SK-N-SH treated with all-trans-retinoic acid at 6 μM for 48 hours (cell line): ENCODE measurements around the gene RB1.

Source experiments
- ATAC-seq: fragments of 200-7000 bp; cut with Tn5 transposase; 3 replicates; pipeline ENCODE4 v1.9.1; 2020; ENCODE audit warnings: mild to moderate bottlenecking, moderate library complexity
- BACH2 ChIP-seq: fragments of 250-450 bp; sonication (Bioruptor Pico); IDR thresholded peaks from 2 replicates; pipeline ENCODE4 v1.9.0; 2021; ENCODE audit warnings: mild to moderate bottlenecking, borderline replicate concordance
- CSDC2 ChIP-seq: fragments of 250-450 bp; sonication (Bioruptor Pico); IDR thresholded peaks from 2 replicates; pipeline ENCODE4 v1.5.0; 2020; ENCODE audit warnings: mild to moderate bottlenecking, moderate library complexity
- ESRRG ChIP-seq: fragments of 250-450 bp; sonication (Bioruptor Pico); IDR thresholded peaks from 2 replicates; pipeline ENCODE4 v1.6.1; 2021; ENCODE audit warnings: mild to moderate bottlenecking
- GLIS3 ChIP-seq: fragments of 250-450 bp; sonication (Bioruptor Pico); IDR thresholded peaks from 2 replicates; pipeline ENCODE4 v1.5.0; 2020; ENCODE audit warnings: mild to moderate bottlenecking, moderate library complexity
- ISL1 ChIP-seq: fragments of 250-450 bp; sonication (Bioruptor Pico); IDR thresholded peaks from 2 replicates; pipeline ENCODE4 v2.1.2; 2022; ENCODE audit warnings: mild to moderate bottlenecking, moderate library complexity
- OSR1 ChIP-seq: fragments of 250-450 bp; sonication (Bioruptor Pico); IDR thresholded peaks from 2 replicates; pipeline ENCODE4 v1.8.0; 2022; ENCODE audit warnings: moderate library complexity, mild to moderate bottlenecking, inconsistent platforms
- PATZ1 ChIP-seq: fragments of 250-450 bp; sonication (Bioruptor Pico); IDR thresholded peaks from 2 replicates; pipeline ENCODE4 v1.8.0; 2020; ENCODE audit warnings: mild to moderate bottlenecking, moderate library complexity, borderline replicate concordance
- PPARA ChIP-seq: fragments of 250-450 bp; sonication (Bioruptor Pico); IDR thresholded peaks from 2 replicates; pipeline ENCODE4 v1.5.0; 2020; ENCODE audit warnings: mild to moderate bottlenecking, borderline replicate concordance
- RARB ChIP-seq: fragments of 250-450 bp; sonication (Bioruptor Pico); IDR thresholded peaks from 2 replicates; pipeline ENCODE4 v1.8.0; 2021; ENCODE audit warnings: mild to moderate bottlenecking, moderate library complexity
- SNAI2 ChIP-seq: fragments of 250-450 bp; sonication (Bioruptor Pico); IDR thresholded peaks from 2 replicates; pipeline ENCODE4 v1.5.0; 2020; ENCODE audit warnings: mild to moderate bottlenecking, moderate library complexity
- TCF4 ChIP-seq: fragments of 250-450 bp; sonication (Bioruptor Pico); IDR thresholded peaks from 2 replicates; pipeline ENCODE4 v1.8.0; 2021; ENCODE audit warnings: mild to moderate bottlenecking, moderate library complexity, borderline replicate concordance
- TOX ChIP-seq: fragments of 250-450 bp; sonication (Bioruptor Pico); IDR thresholded peaks from 2 replicates; pipeline ENCODE4 v1.8.0; 2021; ENCODE audit warnings: mild to moderate bottlenecking, moderate library complexity, borderline replicate concordance
- TSHZ2 ChIP-seq: fragments of 250-450 bp; sonication (Bioruptor Pico); IDR thresholded peaks from 2 replicates; pipeline ENCODE4 v1.5.0; 2020; ENCODE audit warnings: mild to moderate bottlenecking, moderate library complexity
- ZC3H10 ChIP-seq: fragments of 250-450 bp; sonication (Bioruptor Pico); IDR thresholded peaks from 2 replicates; pipeline ENCODE4 v1.5.1; 2021; ENCODE audit warnings: mild to moderate bottlenecking, moderate library complexity
- ZFP3 ChIP-seq: fragments of 250-450 bp; sonication (Bioruptor Pico); IDR thresholded peaks from 2 replicates; pipeline ENCODE4 v1.5.0; 2020; ENCODE audit warnings: mild to moderate bottlenecking, moderate library complexity
- ZFP30 ChIP-seq: fragments of 450-650 bp; formaldehyde crosslinking; IDR thresholded peaks from 2 replicates; pipeline ENCODE4 v1.5.0; 2022; ENCODE audit warnings: mild to moderate bottlenecking, moderate library complexity
- ZNF565 ChIP-seq: fragments of 450-650 bp; formaldehyde crosslinking; conservative IDR thresholded peaks from 2 replicates; pipeline ENCODE4 v1.5.0; 2020; ENCODE audit warnings: low read depth, mild to moderate bottlenecking, moderate library complexity
- ZNF8 ChIP-seq: fragments of 450-650 bp; formaldehyde crosslinking; IDR thresholded peaks from 2 replicates; pipeline ENCODE4 v1.5.0; 2020; ENCODE audit warnings: mild to moderate bottlenecking, moderate library complexity
- TF ChIP-seq, protein P1 (sequence below): fragments of 250-450 bp; sonication (Bioruptor Pico); IDR thresholded peaks from 2 replicates; pipeline ENCODE4 v1.5.1; 2021; ENCODE audit warnings: mild to moderate bottlenecking, moderate library complexity
- TF ChIP-seq, protein P2 (sequence below): fragments of 250-450 bp; sonication (Bioruptor Pico); IDR thresholded peaks from 2 replicates; pipeline ENCODE4 v1.8.0; 2021; ENCODE audit warnings: low read depth, mild to moderate bottlenecking, moderate library complexity, borderline replicate concordance
- TF ChIP-seq, protein P3 (sequence below): fragments of 250-450 bp; sonication (Bioruptor Pico); IDR thresholded peaks from 2 replicates; pipeline ENCODE4 v1.5.1; 2020; ENCODE audit warnings: low read depth, mild to moderate bottlenecking, moderate library complexity

RB1 gene

DNA sequence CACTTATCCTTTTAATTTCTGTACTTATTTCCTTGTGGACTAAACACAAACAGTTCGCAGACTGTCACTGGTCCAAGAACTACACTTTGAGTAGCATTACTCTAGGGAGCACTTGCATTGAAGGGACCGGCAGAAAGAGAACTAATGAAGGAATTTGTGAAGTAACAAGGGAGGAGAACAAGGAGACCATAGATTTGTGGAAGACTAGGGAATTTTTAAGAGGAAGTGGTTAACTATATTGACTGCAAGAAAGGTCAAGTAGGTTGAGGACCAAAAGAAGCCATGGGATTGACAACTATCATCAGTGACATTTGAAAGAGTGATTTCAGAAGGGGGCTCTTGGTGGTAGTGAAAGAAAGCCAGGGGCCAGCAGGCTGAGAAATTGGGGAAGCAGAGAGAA lies 4.0 kb upstream of the RB1 start:
- no peak for ATAC-seq
- no peak for TF ChIP-seq TSHZ2 (CRISPR knock-in tag)
- no peak for TF ChIP-seq BACH2 (CRISPR knock-in tag)
- TF ChIP-seq RARB (CRISPR knock-in tag): no peak
- TF ChIP-seq, all 23 proteins: peak for 0

DNA sequence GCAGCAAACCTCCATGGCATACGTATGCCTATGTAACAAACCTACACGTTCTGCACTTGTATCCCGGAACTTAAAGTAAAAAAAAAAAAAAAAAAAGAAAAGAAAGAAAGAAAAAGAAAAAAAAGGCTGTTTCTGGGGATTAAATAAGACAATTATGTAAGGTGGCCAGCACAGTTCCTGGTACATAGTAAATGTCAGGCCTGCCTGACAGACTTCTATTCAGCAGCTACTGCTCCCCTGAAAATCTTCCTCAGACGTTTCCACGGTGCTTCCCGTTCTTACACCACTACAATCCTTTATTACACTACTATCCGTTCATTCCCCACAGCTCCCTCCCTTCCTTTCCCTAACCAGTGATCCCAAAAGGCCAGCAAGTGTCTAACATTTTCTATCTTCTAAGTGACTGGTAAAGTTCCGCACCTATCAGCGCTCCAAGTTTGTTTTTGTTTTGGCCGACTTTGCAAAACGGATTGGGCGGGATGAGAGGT lies 636 bp upstream of the RB1 start:
- no peak; the same call in 1 of the 3 replicates for ATAC-seq
- TF ChIP-seq TCF4 (no peak), ZFP3 (CRISPR knock-in tag) (peak; percentile 92), TSHZ2 (CRISPR knock-in tag) (no peak), ZC3H10 (no peak), OSR1 (CRISPR knock-in tag) (no peak), ZNF565 (CRISPR knock-in tag) (no peak)
- TF ChIP-seq, protein P1, sequence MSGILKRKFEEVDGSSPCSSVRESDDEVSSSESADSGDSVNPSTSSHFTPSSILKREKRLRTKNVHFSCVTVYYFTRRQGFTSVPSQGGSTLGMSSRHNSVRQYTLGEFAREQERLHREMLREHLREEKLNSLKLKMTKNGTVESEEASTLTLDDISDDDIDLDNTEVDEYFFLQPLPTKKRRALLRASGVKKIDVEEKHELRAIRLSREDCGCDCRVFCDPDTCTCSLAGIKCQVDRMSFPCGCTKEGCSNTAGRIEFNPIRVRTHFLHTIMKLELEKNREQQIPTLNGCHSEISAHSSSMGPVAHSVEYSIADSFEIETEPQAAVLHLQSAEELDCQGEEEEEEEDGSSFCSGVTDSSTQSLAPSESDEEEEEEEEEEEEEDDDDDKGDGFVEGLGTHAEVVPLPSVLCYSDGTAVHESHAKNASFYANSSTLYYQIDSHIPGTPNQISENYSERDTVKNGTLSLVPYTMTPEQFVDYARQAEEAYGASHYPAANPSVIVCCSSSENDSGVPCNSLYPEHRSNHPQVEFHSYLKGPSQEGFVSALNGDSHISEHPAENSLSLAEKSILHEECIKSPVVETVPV (CRISPR knock-in tag): no peak
- TF ChIP-seq, protein P2, sequence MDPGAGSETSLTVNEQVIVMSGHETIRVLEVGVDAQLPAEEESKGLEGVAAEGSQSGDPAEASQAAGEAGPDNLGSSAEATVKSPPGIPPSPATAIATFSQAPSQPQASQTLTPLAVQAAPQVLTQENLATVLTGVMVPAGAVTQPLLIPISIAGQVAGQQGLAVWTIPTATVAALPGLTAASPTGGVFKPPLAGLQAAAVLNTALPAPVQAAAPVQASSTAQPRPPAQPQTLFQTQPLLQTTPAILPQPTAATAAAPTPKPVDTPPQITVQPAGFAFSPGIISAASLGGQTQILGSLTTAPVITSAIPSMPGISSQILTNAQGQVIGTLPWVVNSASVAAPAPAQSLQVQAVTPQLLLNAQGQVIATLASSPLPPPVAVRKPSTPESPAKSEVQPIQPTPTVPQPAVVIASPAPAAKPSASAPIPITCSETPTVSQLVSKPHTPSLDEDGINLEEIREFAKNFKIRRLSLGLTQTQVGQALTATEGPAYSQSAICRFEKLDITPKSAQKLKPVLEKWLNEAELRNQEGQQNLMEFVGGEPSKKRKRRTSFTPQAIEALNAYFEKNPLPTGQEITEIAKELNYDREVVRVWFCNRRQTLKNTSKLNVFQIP: no peak

DNA sequence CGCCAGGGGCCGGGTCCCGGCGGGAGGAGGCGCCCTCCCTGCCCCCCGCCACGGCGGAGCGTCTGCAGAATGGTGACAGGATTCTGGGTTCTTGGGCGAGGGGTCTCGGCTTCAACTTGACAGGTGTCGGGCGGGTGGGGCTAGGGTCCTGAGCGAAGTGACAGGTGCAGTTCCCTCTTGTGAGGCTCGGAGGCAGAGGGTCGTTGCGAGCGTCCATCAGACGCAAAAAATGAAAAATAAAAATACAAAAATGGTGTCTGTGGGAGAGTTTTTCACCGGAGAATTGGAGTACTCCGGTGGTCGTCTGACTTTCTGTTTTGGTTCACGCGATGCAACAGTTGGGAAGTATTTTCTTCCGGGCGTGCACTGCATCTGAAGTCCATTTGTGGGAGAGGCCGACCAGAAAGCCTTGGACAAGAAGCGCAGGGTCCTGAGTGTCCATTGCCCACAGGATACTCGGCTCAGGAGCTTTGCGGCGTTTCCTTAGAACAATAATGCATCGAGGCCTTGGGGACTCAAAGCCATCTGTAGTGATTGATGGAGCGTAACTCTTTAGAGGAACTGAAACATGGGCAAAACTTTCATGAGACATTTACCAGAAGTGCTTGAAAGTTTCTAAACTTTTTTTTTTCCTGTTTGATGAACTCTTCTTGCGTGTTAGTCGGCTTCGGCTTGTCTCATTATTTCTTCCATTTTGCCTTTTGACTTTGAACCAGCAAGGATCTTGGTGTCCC lies 759 bp downstream of the RB1 start:
- ATAC-seq: peak; percentile 57
- TF ChIP-seq OSR1 (CRISPR knock-in tag) (no peak), ZFP30 (no peak), ESRRG (no peak), TOX (CRISPR knock-in tag) (no peak), SNAI2 (CRISPR knock-in tag) (no peak), PPARA (no peak), PATZ1 (no peak), BACH2 (CRISPR knock-in tag) (no peak), CSDC2 (CRISPR knock-in tag) (no peak), RARB (CRISPR knock-in tag) (no peak), ZNF565 (CRISPR knock-in tag) (no peak), GLIS3 (CRISPR knock-in tag) (no peak), ZFP3 (CRISPR knock-in tag) (no peak), ISL1 (no peak), TCF4 (no peak), ZNF8 (CRISPR knock-in tag) (no peak), ZC3H10 (no peak), TSHZ2 (CRISPR knock-in tag) (no peak)
- TF ChIP-seq, protein P3, sequence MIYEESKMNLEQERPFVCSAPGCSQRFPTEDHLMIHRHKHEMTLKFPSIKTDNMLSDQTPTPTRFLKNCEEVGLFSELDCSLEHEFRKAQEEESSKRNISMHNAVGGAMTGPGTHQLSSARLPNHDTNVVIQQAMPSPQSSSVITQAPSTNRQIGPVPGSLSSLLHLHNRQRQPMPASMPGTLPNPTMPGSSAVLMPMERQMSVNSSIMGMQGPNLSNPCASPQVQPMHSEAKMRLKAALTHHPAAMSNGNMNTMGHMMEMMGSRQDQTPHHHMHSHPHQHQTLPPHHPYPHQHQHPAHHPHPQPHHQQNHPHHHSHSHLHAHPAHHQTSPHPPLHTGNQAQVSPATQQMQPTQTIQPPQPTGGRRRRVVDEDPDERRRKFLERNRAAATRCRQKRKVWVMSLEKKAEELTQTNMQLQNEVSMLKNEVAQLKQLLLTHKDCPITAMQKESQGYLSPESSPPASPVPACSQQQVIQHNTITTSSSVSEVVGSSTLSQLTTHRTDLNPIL (CRISPR knock-in tag): no peak
